HL-60 (cell line): ENCODE results near the gene MBTPS2.
"Not testable (repeated sequence)": the region's sequence is repeated elsewhere in the genome, so short reads cannot be mapped to it uniquely, and the experiment has no call there.

Experiments
- DNase-seq, 2 experiments: peaks; one replicate each; pipeline ENCODE4 v3.0.0-alpha.2; 2010 to 2020; ENCODE audit warnings: low read depth in 1 of 2, low spot score in 1 of 2
- H3K27ac ChIP-seq: fragments of 250-450 bp; sonication (Bioruptor Pico); replicated peaks from 2 replicates; pipeline ENCODE4 v1.5.1; 2020; ENCODE audit warnings: mild to moderate bottlenecking, moderate library complexity
- H3K27me3 ChIP-seq: fragments of 250-450 bp; sonication (Bioruptor Pico); 2 replicates; pipeline ENCODE4 v1.5.1; 2021; ENCODE audit warnings: mild to moderate bottlenecking, moderate library complexity; ENCODE audit not compliant: insufficient read depth, poor library complexity, severe bottlenecking
- H3K4me3 ChIP-seq: replicated peaks from 2 replicates; pipeline ENCODE4 v1.5.1; 2011; ENCODE audit warnings: mild to moderate bottlenecking, control low read depth, low read length; ENCODE audit not compliant: insufficient read depth
- CTCF ChIP-seq: IDR thresholded peaks from one replicate; pipeline ENCODE4 v1.5.1; 2011; ENCODE audit warnings: low read length, control low read depth, inconsistent platforms; ENCODE audit not compliant: insufficient read depth
- GABPA ChIP-seq: IDR thresholded peaks from 2 replicates; pipeline ENCODE4 v1.6.1; 2012; ENCODE audit warnings: low read depth
- POLR2AphosphoS5 ChIP-seq: IDR thresholded peaks from 2 replicates; pipeline ENCODE4 v1.6.1; 2012; ENCODE audit warnings: low read depth
- SPI1 ChIP-seq: IDR thresholded peaks from 2 replicates; pipeline ENCODE4 v1.6.1; 2012; ENCODE audit warnings: low read depth, mild to moderate bottlenecking, borderline replicate concordance
- TF ChIP-seq, protein P1 (sequence below): IDR thresholded peaks from 2 replicates; pipeline ENCODE4 v1.6.1; 2012; ENCODE audit warnings: low read depth; ENCODE audit not compliant: insufficient replicate concordance

Gene MBTPS2

GRCh38 chrX:21816136-21816535 lies 23.3 kb upstream of the MBTPS2 start:
- TF ChIP-seq, protein P1, sequence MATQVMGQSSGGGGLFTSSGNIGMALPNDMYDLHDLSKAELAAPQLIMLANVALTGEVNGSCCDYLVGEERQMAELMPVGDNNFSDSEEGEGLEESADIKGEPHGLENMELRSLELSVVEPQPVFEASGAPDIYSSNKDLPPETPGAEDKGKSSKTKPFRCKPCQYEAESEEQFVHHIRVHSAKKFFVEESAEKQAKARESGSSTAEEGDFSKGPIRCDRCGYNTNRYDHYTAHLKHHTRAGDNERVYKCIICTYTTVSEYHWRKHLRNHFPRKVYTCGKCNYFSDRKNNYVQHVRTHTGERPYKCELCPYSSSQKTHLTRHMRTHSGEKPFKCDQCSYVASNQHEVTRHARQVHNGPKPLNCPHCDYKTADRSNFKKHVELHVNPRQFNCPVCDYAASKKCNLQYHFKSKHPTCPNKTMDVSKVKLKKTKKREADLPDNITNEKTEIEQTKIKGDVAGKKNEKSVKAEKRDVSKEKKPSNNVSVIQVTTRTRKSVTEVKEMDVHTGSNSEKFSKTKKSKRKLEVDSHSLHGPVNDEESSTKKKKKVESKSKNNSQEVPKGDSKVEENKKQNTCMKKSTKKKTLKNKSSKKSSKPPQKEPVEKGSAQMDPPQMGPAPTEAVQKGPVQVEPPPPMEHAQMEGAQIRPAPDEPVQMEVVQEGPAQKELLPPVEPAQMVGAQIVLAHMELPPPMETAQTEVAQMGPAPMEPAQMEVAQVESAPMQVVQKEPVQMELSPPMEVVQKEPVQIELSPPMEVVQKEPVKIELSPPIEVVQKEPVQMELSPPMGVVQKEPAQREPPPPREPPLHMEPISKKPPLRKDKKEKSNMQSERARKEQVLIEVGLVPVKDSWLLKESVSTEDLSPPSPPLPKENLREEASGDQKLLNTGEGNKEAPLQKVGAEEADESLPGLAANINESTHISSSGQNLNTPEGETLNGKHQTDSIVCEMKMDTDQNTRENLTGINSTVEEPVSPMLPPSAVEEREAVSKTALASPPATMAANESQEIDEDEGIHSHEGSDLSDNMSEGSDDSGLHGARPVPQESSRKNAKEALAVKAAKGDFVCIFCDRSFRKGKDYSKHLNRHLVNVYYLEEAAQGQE: no peak
- TF ChIP-seq GABPA (no peak), SPI1 (no peak), CTCF (no peak), POLR2AphosphoS5 (no peak)
- no peaks in the 10 kb centered on the region for H3K27me3 ChIP-seq
- no peak overlapping the region for H3K4me3 ChIP-seq
- DNase-seq: no peak
- no peak overlapping the region for H3K27ac ChIP-seq

- H3K27ac ChIP-seq, DNase-seq, H3K27me3 ChIP-seq, H3K4me3 ChIP-seq: not testable (repeated sequence)
These were observed 19.2 kb upstream of the MBTPS2 start for GRCh38 chrX:21820170-21820569.

- DNase-seq: no peak
- no peak overlapping the region for H3K27ac ChIP-seq
- TF ChIP-seq, protein P1: no peak
- TF ChIP-seq CTCF: no peak
- no peak for TF ChIP-seq GABPA
- TF ChIP-seq SPI1: no peak
- no peak for TF ChIP-seq POLR2AphosphoS5
- H3K27me3 ChIP-seq: no peaks in the 10 kb centered on the region
- no peak overlapping the region for H3K4me3 ChIP-seq
These were observed 17.5 kb upstream of the MBTPS2 start for GRCh38 chrX:21821875-21822274.

DNA sequence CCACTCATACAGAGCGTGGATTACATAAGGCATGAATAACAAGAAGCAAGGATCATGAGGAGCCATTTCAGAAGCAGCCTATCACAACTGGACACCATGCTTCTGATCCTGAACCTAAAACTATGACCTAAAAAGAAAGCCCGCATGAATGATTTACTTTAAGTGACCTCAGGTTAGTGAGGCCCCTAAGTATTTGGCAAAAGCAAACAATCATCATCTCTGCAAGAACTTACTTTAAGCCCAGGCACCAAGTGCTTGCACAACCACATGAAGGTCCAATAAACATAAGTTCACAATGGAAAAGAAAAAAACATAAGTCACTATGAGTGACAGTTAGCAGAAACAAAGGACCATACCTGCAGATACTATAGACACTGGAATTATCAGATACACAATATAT lies 7.9 kb upstream of the MBTPS2 start:
- DNase-seq: no peak
- TF ChIP-seq POLR2AphosphoS5 (no peak), CTCF (no peak)
- TF ChIP-seq, protein P1: no peak
- H3K27ac ChIP-seq: no peak overlapping the region
- H3K27me3 ChIP-seq: no peaks in the 10 kb centered on the region
- H3K4me3 ChIP-seq: no peak overlapping the region
